Lower lobe of right lung (tissue), 2 donors: ENCODE measurements around the gene PLCB2. TPM values are rescaled to one million over a fixed set of nuclear protein-coding genes. Genes with fewer than 3 reads are reported as not detected.

ENCODE experiments used
- ATAC-seq, 2 donors: fragments of 200-7000 bp; cut with Tn5 transposase; one replicate each; pipeline ENCODE4 v1.9.1; 2020 to 2022; ENCODE audit warnings: mild to moderate bottlenecking in 2 of 2, moderate library complexity in 2 of 2
- DNase-seq: peaks from one replicate; pipeline ENCODE4 v3.0.0-alpha.2; 2020
- H3K27ac ChIP-seq: fragments of 200-600 bp; one replicate; pipeline ENCODE4 v1.8.0; 2022
- H3K27me3 ChIP-seq: fragments of 200-600 bp; one replicate; pipeline ENCODE4 v1.8.0; 2022; ENCODE audit warnings: low read depth
- H3K36me3 ChIP-seq: fragments of 200-600 bp; one replicate; pipeline ENCODE4 v1.8.0; 2022; ENCODE audit warnings: mild to moderate bottlenecking
- H3K4me1 ChIP-seq: fragments of 200-600 bp; one replicate; pipeline ENCODE4 v1.8.0; 2022
- H3K4me3 ChIP-seq: fragments of 200-600 bp; one replicate; pipeline ENCODE4 v1.8.0; 2022; ENCODE audit warnings: mild to moderate bottlenecking
- H3K9me3 ChIP-seq: fragments of 200-600 bp; one replicate; pipeline ENCODE4 v1.8.0; 2022
- CTCF ChIP-seq: fragments of 200-600 bp; IDR thresholded peaks from one replicate; pipeline ENCODE4 v1.8.0; 2022; ENCODE audit warnings: antibody characterized with exemption, mild to moderate bottlenecking
- intact Hi-C: fragments of 100-400 bp; cut with DNase I; formaldehyde crosslinking; loops from one replicate; pipeline ENCODE4 v1.11.0; 2022
- total RNA-seq: library from RNA; stranded (reverse); fragmentation: NEBNext Ultra II Directional; extraction: Animal tissue kit (Norgen Biotek cat#: 25700); gene quantifications from one replicate; pipeline ENCODE4 v1.2.1, GENCODE V29; 2021
- donor health status: DM: no; HTN: yes; CAD: no; lungs with severe emphysema.

Gene PLCB2
- total RNA-seq, 1 donor from 2014 or later: 105 TPM

GRCh38 chr15:40253167-40253790 is 54.5 kb downstream of the PLCB2 start:
- no peak for TF ChIP-seq CTCF
- ATAC-seq (peak in 1 of 2 donors; percentile 27), DNase-seq (no peak)
- Histone ChIP-seq H3K27ac (peak overlapping the region; percentile 60), H3K27me3 (peaks cover 17% of the 10 kb centered on the region), H3K36me3 (no peaks in the 10 kb centered on the region), H3K4me3 (peak overlapping the region; percentile 65), H3K9me3 (no peaks in the 10 kb centered on the region), H3K4me1 (peaks cover 22% of the 10 kb centered on the region)
- intact Hi-C loops: no loop called here

- peak overlapping the region; percentile 60 for H3K27ac ChIP-seq
- H3K4me1 ChIP-seq: peaks cover 22% of the 10 kb centered on the region
- H3K9me3 ChIP-seq: no peaks in the 10 kb centered on the region
- peaks cover 17% of the 10 kb centered on the region for H3K27me3 ChIP-seq
- ATAC-seq: peak; percentile 86 to 92
- TF ChIP-seq CTCF: no peak
- intact Hi-C loops: no loop called here
- peak overlapping the region; percentile 65 for H3K4me3 ChIP-seq
- DNase-seq: peak; percentile 79
- H3K36me3 ChIP-seq: no peaks in the 10 kb centered on the region
These were observed 55.1 kb downstream of the PLCB2 start for GRCh38 chr15:40252438-40253166.

- no peaks in the 10 kb centered on the region for H3K36me3 ChIP-seq
- TF ChIP-seq CTCF: no peak
- peak overlapping the region; percentile 65 for H3K4me3 ChIP-seq
- H3K9me3 ChIP-seq: no peaks in the 10 kb centered on the region
- H3K4me1 ChIP-seq: peaks cover 22% of the 10 kb centered on the region
- H3K27ac ChIP-seq: peak overlapping the region; percentile 60
- H3K27me3 ChIP-seq: peaks cover 17% of the 10 kb centered on the region
- intact Hi-C loops: no loop called here
- peak; percentile 22 to 51 for ATAC-seq
- no peak for DNase-seq
These were observed 55.6 kb downstream of the PLCB2 start for GRCh38 chr15:40252141-40252437.

GRCh38 chr15:40251486-40252140 is 56.1 kb downstream of the PLCB2 start:
- Histone ChIP-seq H3K4me1 (peaks cover 22% of the 10 kb centered on the region), H3K27ac (no peak overlapping the region), H3K4me3 (no peak overlapping the region), H3K9me3 (no peaks in the 10 kb centered on the region), H3K27me3 (peaks cover 17% of the 10 kb centered on the region), H3K36me3 (no peaks in the 10 kb centered on the region)
- DNase-seq (peak; percentile 6), ATAC-seq (no peak)
- intact Hi-C loops: no loop called here
- no peak for TF ChIP-seq CTCF

GRCh38 chr15:40250771-40251483 is 56.8 kb downstream of the PLCB2 start:
- Histone ChIP-seq H3K9me3 (no peaks in the 10 kb centered on the region), H3K36me3 (no peaks in the 10 kb centered on the region), H3K27me3 (peaks cover 17% of the 10 kb centered on the region), H3K27ac (no peak overlapping the region), H3K4me3 (no peak overlapping the region), H3K4me1 (peaks cover 22% of the 10 kb centered on the region)
- intact Hi-C loops: no loop called here
- ATAC-seq (no peak), DNase-seq (peak; percentile 14)
- TF ChIP-seq CTCF: no peak
